ENCODE data around the gene RYK.

RYK gene

DNA sequence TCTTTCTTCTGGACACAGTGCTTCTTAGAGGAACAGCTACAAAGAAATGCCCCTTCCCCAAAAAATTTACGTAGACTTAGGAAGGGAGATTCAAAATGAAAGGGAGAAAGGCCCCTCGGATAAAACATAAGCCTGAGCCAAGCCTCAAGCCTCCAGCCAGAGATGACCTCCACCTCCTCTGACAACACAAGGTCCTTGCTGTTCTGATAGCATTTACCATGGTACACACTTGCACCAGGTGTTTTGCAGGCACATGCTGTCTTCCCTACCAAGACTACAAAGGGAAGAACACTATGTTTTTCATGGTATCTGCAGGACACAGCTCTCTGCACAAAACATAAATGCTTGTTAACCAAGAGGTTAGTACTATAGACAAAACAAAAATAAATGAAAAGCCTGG lies 27.8 kb downstream of the RYK start:
- H2AK5ac ChIP-seq (ENCODE audit: low read length), result no peak overlapping the region
- H3K4ac ChIP-seq (ENCODE audit: low read depth, low read length), result no peak overlapping the region
- H3K4me3 ChIP-seq (ENCODE audit: low read length), result no peak overlapping the region
- H3K4me1 ChIP-seq (ENCODE audit: control insufficient read depth, low read depth, low read length), result no peaks in the 10 kb centered on the region
- no peak overlapping the region for H3K23ac ChIP-seq (ENCODE audit: low read length)
- no peak overlapping the region for H3K4me2 ChIP-seq (ENCODE audit: low read length)
- WGBS (ENCODE audit: extremely low coverage, insufficient coverage, low lambda C conversion rate), result no CpG with 5 or more reads among the region's 2 CpGs
- H2BK120ac ChIP-seq (ENCODE audit: low read depth, low read length), result no peak overlapping the region
- no peaks in the 10 kb centered on the region for H3K27me3 ChIP-seq (ENCODE audit: insufficient read depth, low read length, poor library complexity)
- H4K5ac ChIP-seq (ENCODE audit: low read length), result no peak overlapping the region
- no peak overlapping the region for H3K56ac ChIP-seq (ENCODE audit: low read length)
- no peak overlapping the region for H2BK5ac ChIP-seq (ENCODE audit: low read length)
- DNase-seq, result no peak
- no peak overlapping the region for H3K18ac ChIP-seq (ENCODE audit: low read length)
- H3K27ac ChIP-seq (ENCODE audit: low read depth, low read length), result no peak overlapping the region
- no peaks in the 10 kb centered on the region for H3K36me3 ChIP-seq (ENCODE audit: control insufficient read depth, insufficient read depth, low read length)
- no peak overlapping the region for H3K9ac ChIP-seq (ENCODE audit: low read length)
- H3K79me1 ChIP-seq (ENCODE audit: low read length), result peaks cover 20% of the 10 kb centered on the region
- H4K8ac ChIP-seq (ENCODE audit: low read depth, low read length), result no peak overlapping the region
- H2BK15ac ChIP-seq (replicated peaks; ENCODE audit: low read depth), result no peak overlapping the region
- H3K79me2 ChIP-seq (ENCODE audit: control insufficient read depth, insufficient read depth, low read length), result peaks cover 30% of the 10 kb centered on the region

DNA sequence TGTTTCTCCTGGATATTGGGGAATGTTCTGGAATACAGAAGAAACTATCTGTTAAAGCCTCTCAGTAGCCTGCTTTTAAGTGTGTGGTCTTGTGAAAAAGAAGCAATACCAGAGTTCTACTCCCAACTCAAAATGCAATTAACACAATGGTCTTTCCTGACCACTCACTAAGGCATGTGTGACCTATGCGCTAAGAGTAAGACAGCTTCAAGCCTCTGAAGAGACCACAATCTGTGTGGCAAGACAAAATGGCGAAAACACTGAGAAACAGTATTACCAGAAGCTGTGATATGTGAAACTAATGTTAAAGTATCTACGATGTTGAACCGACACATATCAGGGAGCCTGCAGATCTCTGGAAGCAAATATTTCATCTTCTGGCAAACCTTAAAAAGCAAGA lies 33.8 kb downstream of the RYK start:
- H3K4me1 ChIP-seq (ENCODE audit: control insufficient read depth, low read depth, low read length), result no peaks in the 10 kb centered on the region
- no peaks in the 10 kb centered on the region for H3K36me3 ChIP-seq (ENCODE audit: control insufficient read depth, insufficient read depth, low read length)
- no peak overlapping the region for H3K18ac ChIP-seq (ENCODE audit: low read length)
- peaks cover 23% of the 10 kb centered on the region for H3K79me1 ChIP-seq (ENCODE audit: low read length)
- H3K9ac ChIP-seq (ENCODE audit: low read length), result no peak overlapping the region
- H4K8ac ChIP-seq (ENCODE audit: low read depth, low read length), result no peak overlapping the region
- H2AK5ac ChIP-seq (ENCODE audit: low read length), result no peak overlapping the region
- no peak overlapping the region for H3K27ac ChIP-seq (ENCODE audit: low read depth, low read length)
- H3K4me2 ChIP-seq (ENCODE audit: low read length), result no peak overlapping the region
- no peak overlapping the region for H2BK15ac ChIP-seq (replicated peaks; ENCODE audit: low read depth)
- no peak for DNase-seq
- no CpG with 5 or more reads among the region's 4 CpGs for WGBS (ENCODE audit: extremely low coverage, insufficient coverage, low lambda C conversion rate)
- no peak overlapping the region for H3K56ac ChIP-seq (ENCODE audit: low read length)
- H3K23ac ChIP-seq (ENCODE audit: low read length), result no peak overlapping the region
- H2BK5ac ChIP-seq (ENCODE audit: low read length), result no peak overlapping the region
- H3K79me2 ChIP-seq (ENCODE audit: control insufficient read depth, insufficient read depth, low read length), result peaks cover 15% of the 10 kb centered on the region
- H3K4me3 ChIP-seq (ENCODE audit: low read length), result no peak overlapping the region
- no peak overlapping the region for H4K5ac ChIP-seq (ENCODE audit: low read length)
- H3K27me3 ChIP-seq (ENCODE audit: insufficient read depth, low read length, poor library complexity), result no peaks in the 10 kb centered on the region
- no peak overlapping the region for H2BK120ac ChIP-seq (ENCODE audit: low read depth, low read length)
- no peak overlapping the region for H3K4ac ChIP-seq (ENCODE audit: low read depth, low read length)

DNA sequence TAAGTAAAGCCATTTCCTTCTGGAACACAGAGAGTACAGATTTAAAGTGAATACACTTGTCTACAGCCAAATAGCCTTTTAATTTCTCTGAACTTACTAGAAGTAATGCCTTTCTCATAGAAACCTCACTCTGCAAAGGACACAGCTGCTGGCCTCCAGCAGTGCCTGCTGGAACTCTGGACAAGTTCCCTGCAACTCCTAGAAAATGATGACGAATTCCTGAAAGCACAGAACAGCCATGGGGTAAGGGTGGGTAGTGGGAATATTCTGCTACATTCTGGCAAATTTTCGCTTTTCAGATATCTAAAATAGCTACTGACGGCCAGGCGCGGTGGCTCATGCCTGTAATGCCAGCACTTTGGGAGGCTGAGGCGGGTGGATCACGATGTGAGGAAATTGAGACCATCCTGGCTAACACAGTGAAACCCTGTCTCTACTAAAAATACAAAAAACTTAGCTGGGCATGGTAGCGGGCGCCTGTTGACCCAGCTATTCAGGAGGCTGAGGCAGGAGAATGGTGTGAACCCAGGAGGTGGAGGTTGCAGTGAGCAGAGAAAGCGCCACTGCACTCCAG lies 34.4 kb downstream of the RYK start:
- H2AK5ac ChIP-seq (ENCODE audit: low read length), result no peak overlapping the region
- no peaks in the 10 kb centered on the region for H3K4me1 ChIP-seq (ENCODE audit: control insufficient read depth, low read depth, low read length)
- no peak overlapping the region for H2BK120ac ChIP-seq (ENCODE audit: low read depth, low read length)
- H3K23ac ChIP-seq (ENCODE audit: low read length), result no peak overlapping the region
- H3K4me3 ChIP-seq (ENCODE audit: low read length), result no peak overlapping the region
- H3K18ac ChIP-seq (ENCODE audit: low read length), result no peak overlapping the region
- DNase-seq, result no peak
- no peaks in the 10 kb centered on the region for H3K36me3 ChIP-seq (ENCODE audit: control insufficient read depth, insufficient read depth, low read length)
- H2BK15ac ChIP-seq (replicated peaks; ENCODE audit: low read depth), result no peak overlapping the region
- H2BK5ac ChIP-seq (ENCODE audit: low read length), result no peak overlapping the region
- no peaks in the 10 kb centered on the region for H3K27me3 ChIP-seq (ENCODE audit: insufficient read depth, low read length, poor library complexity)
- peaks cover 12% of the 10 kb centered on the region for H3K79me2 ChIP-seq (ENCODE audit: control insufficient read depth, insufficient read depth, low read length)
- no peak overlapping the region for H4K8ac ChIP-seq (ENCODE audit: low read depth, low read length)
- no CpG with 5 or more reads among the region's 10 CpGs for WGBS (ENCODE audit: extremely low coverage, insufficient coverage, low lambda C conversion rate)
- no peak overlapping the region for H4K5ac ChIP-seq (ENCODE audit: low read length)
- no peak overlapping the region for H3K4ac ChIP-seq (ENCODE audit: low read depth, low read length)
- no peak overlapping the region for H3K4me2 ChIP-seq (ENCODE audit: low read length)
- no peak overlapping the region for H3K56ac ChIP-seq (ENCODE audit: low read length)
- H3K9ac ChIP-seq (ENCODE audit: low read length), result no peak overlapping the region
- H3K27ac ChIP-seq (ENCODE audit: low read depth, low read length), result no peak overlapping the region
- peaks cover 21% of the 10 kb centered on the region for H3K79me1 ChIP-seq (ENCODE audit: low read length)

DNA sequence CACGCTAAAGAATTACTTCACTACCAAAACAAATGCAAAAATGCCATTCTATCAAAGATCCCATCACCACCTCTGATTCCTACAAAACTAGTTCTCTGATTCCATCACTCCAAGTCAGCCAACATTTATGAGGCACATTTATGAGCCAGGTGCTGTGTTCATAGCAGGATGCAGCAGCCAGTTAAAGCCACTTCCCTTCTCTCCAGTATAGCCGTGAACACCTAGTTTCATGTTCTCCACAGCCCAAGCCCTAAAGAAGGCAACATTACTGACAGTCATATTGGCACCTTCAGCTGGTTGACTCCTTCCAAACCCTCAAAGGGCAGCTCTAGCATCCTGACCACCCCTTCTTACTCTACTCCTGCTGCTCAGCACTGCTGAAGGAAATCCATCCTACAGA lies 36.4 kb downstream of the RYK start:
- no peak overlapping the region for H3K4me2 ChIP-seq (ENCODE audit: low read length)
- H2BK15ac ChIP-seq (replicated peaks; ENCODE audit: low read depth), result no peak overlapping the region
- no peak overlapping the region for H3K4me3 ChIP-seq (ENCODE audit: low read length)
- H3K56ac ChIP-seq (ENCODE audit: low read length), result no peak overlapping the region
- no peak overlapping the region for H2AK5ac ChIP-seq (ENCODE audit: low read length)
- no peak overlapping the region for H3K23ac ChIP-seq (ENCODE audit: low read length)
- no peak overlapping the region for H2BK5ac ChIP-seq (ENCODE audit: low read length)
- H3K27me3 ChIP-seq (ENCODE audit: insufficient read depth, low read length, poor library complexity), result no peaks in the 10 kb centered on the region
- H3K9ac ChIP-seq (ENCODE audit: low read length), result no peak overlapping the region
- no peak overlapping the region for H4K5ac ChIP-seq (ENCODE audit: low read length)
- H3K4me1 ChIP-seq (ENCODE audit: control insufficient read depth, low read depth, low read length), result no peaks in the 10 kb centered on the region
- H3K27ac ChIP-seq (ENCODE audit: low read depth, low read length), result no peak overlapping the region
- H4K8ac ChIP-seq (ENCODE audit: low read depth, low read length), result no peak overlapping the region
- WGBS (ENCODE audit: extremely low coverage, insufficient coverage, low lambda C conversion rate), result no CpG with 5 or more reads among the region's 2 CpGs
- no peak for DNase-seq
- H3K79me2 ChIP-seq (ENCODE audit: control insufficient read depth, insufficient read depth, low read length), result peaks cover 12% of the 10 kb centered on the region
- H2BK120ac ChIP-seq (ENCODE audit: low read depth, low read length), result no peak overlapping the region
- H3K36me3 ChIP-seq (ENCODE audit: control insufficient read depth, insufficient read depth, low read length), result peaks cover 4% of the 10 kb centered on the region
- H3K79me1 ChIP-seq (ENCODE audit: low read length), result peaks cover 24% of the 10 kb centered on the region
- no peak overlapping the region for H3K18ac ChIP-seq (ENCODE audit: low read length)
- no peak overlapping the region for H3K4ac ChIP-seq (ENCODE audit: low read depth, low read length)

DNA sequence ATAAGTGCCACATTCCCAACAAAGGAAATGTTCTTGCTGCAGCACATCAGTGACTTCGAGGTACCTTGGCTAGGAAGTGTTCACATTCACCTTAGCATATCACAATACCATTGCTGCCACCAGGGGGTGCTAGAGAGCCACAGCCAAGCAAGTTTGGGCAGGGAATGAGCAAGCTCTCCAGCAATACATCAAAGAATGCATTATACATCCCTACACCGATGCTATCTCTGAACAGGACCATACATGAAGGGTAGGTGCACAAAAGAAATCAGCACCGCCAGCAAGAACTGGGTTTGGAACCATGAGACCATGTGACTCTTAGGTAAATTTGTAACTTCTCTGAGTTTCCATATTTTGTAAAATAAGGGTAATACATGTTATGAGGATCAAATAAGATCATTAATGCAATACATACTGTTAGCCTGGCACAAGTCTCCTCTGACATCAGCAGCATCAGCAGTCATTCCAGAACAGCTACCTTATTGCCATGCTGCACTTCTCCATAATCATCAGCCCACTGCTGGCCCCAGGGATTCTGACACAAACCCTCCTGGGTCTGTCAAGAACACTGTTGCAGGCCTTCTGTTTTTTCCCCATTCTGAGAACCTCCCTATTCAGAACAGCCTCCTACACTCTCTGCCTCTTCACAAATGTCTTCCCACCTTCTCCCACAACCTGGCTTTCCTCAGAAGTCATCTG lies 37.5 kb downstream of the RYK start:
- Histone ChIP-seq H3K23ac (ENCODE audit: low read length) (no peak overlapping the region), H3K27ac (ENCODE audit: low read depth, low read length) (no peak overlapping the region), H3K36me3 (ENCODE audit: control insufficient read depth, insufficient read depth, low read length) (peaks cover 4% of the 10 kb centered on the region), H2BK15ac (replicated peaks; ENCODE audit: low read depth) (no peak overlapping the region), H3K79me2 (ENCODE audit: control insufficient read depth, insufficient read depth, low read length) (peaks cover 9% of the 10 kb centered on the region), H3K27me3 (ENCODE audit: insufficient read depth, low read length, poor library complexity) (no peaks in the 10 kb centered on the region), H4K8ac (ENCODE audit: low read depth, low read length) (no peak overlapping the region), H4K5ac (ENCODE audit: low read length) (no peak overlapping the region), H3K4me1 (ENCODE audit: control insufficient read depth, low read depth, low read length) (no peaks in the 10 kb centered on the region), H2BK5ac (ENCODE audit: low read length) (no peak overlapping the region), H3K4me3 (ENCODE audit: low read length) (no peak overlapping the region), H3K56ac (ENCODE audit: low read length) (no peak overlapping the region), H3K4me2 (ENCODE audit: low read length) (no peak overlapping the region), H2AK5ac (ENCODE audit: low read length) (no peak overlapping the region), H2BK120ac (ENCODE audit: low read depth, low read length) (no peak overlapping the region), H3K79me1 (ENCODE audit: low read length) (peaks cover 18% of the 10 kb centered on the region), H3K9ac (ENCODE audit: low read length) (no peak overlapping the region), H3K4ac (ENCODE audit: low read depth, low read length) (no peak overlapping the region), H3K18ac (ENCODE audit: low read length) (no peak overlapping the region)
- no CpG with 5 or more reads among the region's 3 CpGs for WGBS (ENCODE audit: extremely low coverage, insufficient coverage, low lambda C conversion rate)
- peak; percentile 88 for DNase-seq

DNA sequence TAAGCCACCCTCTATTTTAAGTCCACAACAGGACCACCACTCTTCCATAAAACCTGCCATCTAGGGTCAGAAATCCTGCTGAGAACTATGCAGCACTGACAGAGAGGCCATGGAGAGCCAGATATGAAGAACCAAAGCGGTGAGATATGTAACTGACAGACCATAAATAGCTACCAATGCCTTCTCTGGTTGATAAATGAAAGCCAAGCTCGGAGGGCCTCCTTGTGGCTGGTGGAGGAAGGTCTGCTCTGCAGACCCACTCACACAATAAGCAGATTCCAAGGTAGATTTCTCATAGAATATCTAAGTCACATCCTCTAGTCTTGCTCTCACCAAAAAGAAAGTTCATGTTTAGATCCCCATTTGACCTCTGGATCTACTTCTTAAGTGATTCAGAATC lies 38.9 kb downstream of the RYK start:
- H3K56ac ChIP-seq (ENCODE audit: low read length), result no peak overlapping the region
- no peak overlapping the region for H2AK5ac ChIP-seq (ENCODE audit: low read length)
- H3K4me3 ChIP-seq (ENCODE audit: low read length), result no peak overlapping the region
- no peak overlapping the region for H3K27ac ChIP-seq (ENCODE audit: low read depth, low read length)
- no peak overlapping the region for H3K9ac ChIP-seq (ENCODE audit: low read length)
- DNase-seq, result peak; percentile 70
- no peak overlapping the region for H3K23ac ChIP-seq (ENCODE audit: low read length)
- H2BK120ac ChIP-seq (ENCODE audit: low read depth, low read length), result no peak overlapping the region
- no peak overlapping the region for H4K5ac ChIP-seq (ENCODE audit: low read length)
- peaks cover 8% of the 10 kb centered on the region for H3K79me2 ChIP-seq (ENCODE audit: control insufficient read depth, insufficient read depth, low read length)
- H4K8ac ChIP-seq (ENCODE audit: low read depth, low read length), result no peak overlapping the region
- WGBS (ENCODE audit: extremely low coverage, insufficient coverage, low lambda C conversion rate), result no CpG with 5 or more reads among the region's 2 CpGs
- H3K4me2 ChIP-seq (ENCODE audit: low read length), result no peak overlapping the region
- H3K18ac ChIP-seq (ENCODE audit: low read length), result no peak overlapping the region
- H3K27me3 ChIP-seq (ENCODE audit: insufficient read depth, low read length, poor library complexity), result no peaks in the 10 kb centered on the region
- no peak overlapping the region for H3K4ac ChIP-seq (ENCODE audit: low read depth, low read length)
- no peak overlapping the region for H2BK15ac ChIP-seq (replicated peaks; ENCODE audit: low read depth)
- H2BK5ac ChIP-seq (ENCODE audit: low read length), result no peak overlapping the region
- H3K4me1 ChIP-seq (ENCODE audit: control insufficient read depth, low read depth, low read length), result no peaks in the 10 kb centered on the region
- H3K36me3 ChIP-seq (ENCODE audit: control insufficient read depth, insufficient read depth, low read length), result peaks cover 4% of the 10 kb centered on the region
- H3K79me1 ChIP-seq (ENCODE audit: low read length), result peaks cover 13% of the 10 kb centered on the region

Measured in mesendoderm (in vitro differentiated cells).